NCI-H2081 (cell line): ENCODE data around the gene FRMD6.
A peak's percentile ranks its signal among the peaks of the same experiment; 100 is the strongest.
"Not testable (repeated sequence)": the region's sequence is repeated elsewhere in the genome, so short reads cannot be mapped to it uniquely, and the experiment has no call there.

Source experiments
- DNase-seq, 2 experiments: peaks; one replicate each; lab custom pipeline; 2025; lab: John Stamatoyannopoulos, UW

The FRMD6 gene

GRCh38 chr14:51724650-51725049 lies 72.9 kb downstream of the FRMD6 start:
- DNase-seq: no peak

GRCh38 chr14:51725061-51725460 lies 73.4 kb downstream of the FRMD6 start:
- no peak for DNase-seq

- DNase-seq: no peak
Observed at GRCh38 chr14:51726166-51726899, 74.6 kb downstream of the FRMD6 start.

GRCh38 chr14:51727526-51727925 lies 75.8 kb downstream of the FRMD6 start:
- DNase-seq: no peak

GRCh38 chr14:51730098-51730497 lies 78.4 kb downstream of the FRMD6 start:
- no peak for DNase-seq

GRCh38 chr14:51730684-51731083 lies 79.0 kb downstream of the FRMD6 start:
- DNase-seq: no peak

- no peak for DNase-seq
Observed at GRCh38 chr14:51732494-51733112, 80.9 kb downstream of the FRMD6 start.

- no peak for DNase-seq
Observed at GRCh38 chr14:51733147-51733546, 81.4 kb downstream of the FRMD6 start.

- no peak for DNase-seq
Observed at GRCh38 chr14:51735851-51736250, 84.1 kb downstream of the FRMD6 start.

GRCh38 chr14:51738754-51739153 lies 87.0 kb downstream of the FRMD6 start:
- peak in 1 of 2 experiments; percentile 8 for DNase-seq

- no peak for DNase-seq
Observed at GRCh38 chr14:51743588-51744000, 91.9 kb downstream of the FRMD6 start.

GRCh38 chr14:51744372-51745130 lies 92.8 kb downstream of the FRMD6 start:
- peak in 1 of 2 experiments; percentile 16 for DNase-seq

GRCh38 chr14:51746823-51747222 lies 95.1 kb downstream of the FRMD6 start:
- DNase-seq: not testable (repeated sequence)

GRCh38 chr14:51750542-51750941 lies 98.8 kb downstream of the FRMD6 start:
- DNase-seq: no peak

GRCh38 chr14:51751611-51752345 lies 100.1 kb downstream of the FRMD6 start:
- not testable (repeated sequence) for DNase-seq

GRCh38 chr14:51757756-51758155 lies 106.0 kb downstream of the FRMD6 start:
- DNase-seq: not testable (repeated sequence)

- DNase-seq: no peak
Observed at GRCh38 chr14:51759950-51760349, 108.2 kb downstream of the FRMD6 start.

GRCh38 chr14:51765726-51766125 lies 114.0 kb downstream of the FRMD6 start:
- DNase-seq: not testable (repeated sequence)

- not testable (repeated sequence) for DNase-seq
Observed at GRCh38 chr14:51766586-51766985, 114.9 kb downstream of the FRMD6 start.

GRCh38 chr14:51769261-51769660 lies 117.6 kb downstream of the FRMD6 start:
- DNase-seq: not testable (repeated sequence)

- no peak for DNase-seq
Observed at GRCh38 chr14:51774209-51774608, 122.5 kb downstream of the FRMD6 start.
